CMK (cell line): Measurements from ENCODE around the gene ATG7.

ENCODE experiments used
- DNase-seq: peaks from one replicate; pipeline ENCODE4 v3.0.0-alpha.2; 2010; ENCODE audit warnings: low read depth

The ATG7 gene, protein sequence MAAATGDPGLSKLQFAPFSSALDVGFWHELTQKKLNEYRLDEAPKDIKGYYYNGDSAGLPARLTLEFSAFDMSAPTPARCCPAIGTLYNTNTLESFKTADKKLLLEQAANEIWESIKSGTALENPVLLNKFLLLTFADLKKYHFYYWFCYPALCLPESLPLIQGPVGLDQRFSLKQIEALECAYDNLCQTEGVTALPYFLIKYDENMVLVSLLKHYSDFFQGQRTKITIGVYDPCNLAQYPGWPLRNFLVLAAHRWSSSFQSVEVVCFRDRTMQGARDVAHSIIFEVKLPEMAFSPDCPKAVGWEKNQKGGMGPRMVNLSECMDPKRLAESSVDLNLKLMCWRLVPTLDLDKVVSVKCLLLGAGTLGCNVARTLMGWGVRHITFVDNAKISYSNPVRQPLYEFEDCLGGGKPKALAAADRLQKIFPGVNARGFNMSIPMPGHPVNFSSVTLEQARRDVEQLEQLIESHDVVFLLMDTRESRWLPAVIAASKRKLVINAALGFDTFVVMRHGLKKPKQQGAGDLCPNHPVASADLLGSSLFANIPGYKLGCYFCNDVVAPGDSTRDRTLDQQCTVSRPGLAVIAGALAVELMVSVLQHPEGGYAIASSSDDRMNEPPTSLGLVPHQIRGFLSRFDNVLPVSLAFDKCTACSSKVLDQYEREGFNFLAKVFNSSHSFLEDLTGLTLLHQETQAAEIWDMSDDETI

DNA sequence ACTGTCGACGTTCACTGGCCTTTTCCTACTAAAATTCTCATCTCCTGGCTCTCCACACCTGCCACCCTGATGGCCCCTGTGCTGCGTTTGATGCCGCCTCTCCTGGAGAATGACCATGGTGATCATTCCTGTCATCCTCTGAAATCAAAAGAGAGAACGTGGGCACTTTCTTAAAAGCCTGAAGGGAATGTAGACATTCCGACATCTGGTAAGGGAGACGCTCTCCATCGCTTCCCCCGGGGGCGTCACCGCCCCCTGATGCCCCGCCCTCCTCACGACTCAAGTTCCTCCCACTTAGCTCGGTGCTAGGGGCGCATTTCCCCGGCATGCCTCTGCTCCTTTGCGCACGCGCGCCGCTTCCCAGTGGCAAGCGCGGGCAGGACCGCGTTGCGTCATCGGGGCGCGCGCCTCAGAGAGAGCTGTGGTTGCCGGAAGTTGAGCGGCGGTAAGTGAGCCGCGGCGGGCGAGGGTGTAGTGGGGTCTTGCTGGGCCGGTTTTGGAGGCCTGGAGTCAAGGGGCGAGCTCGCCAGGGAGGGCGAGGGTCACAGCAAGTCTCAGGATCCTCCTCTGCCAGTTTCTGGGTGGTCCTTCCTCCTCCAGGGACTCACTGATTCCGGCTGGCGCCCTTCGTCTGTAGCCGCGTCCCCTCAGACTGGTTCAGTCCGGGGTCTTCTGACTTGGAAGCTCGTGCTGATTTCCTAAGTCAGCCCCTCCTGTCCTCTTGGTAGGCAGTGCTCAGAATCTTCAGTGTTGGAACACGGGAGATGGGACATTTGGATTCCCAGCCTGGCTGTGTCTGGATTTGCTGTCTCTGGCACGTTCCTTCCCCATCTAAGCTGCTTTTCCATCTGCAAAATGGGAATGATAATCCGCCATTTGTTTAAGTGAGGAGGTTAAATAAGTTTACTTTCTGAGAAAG, at the start of gene ATG7:
Gene ATG7, plus strand, starts transcription at position 412 of the 919 bp plus-strand sequence. CDS start 26,299 bp downstream, outside the sequence.
- peak; percentile 91 for DNase-seq

DNA sequence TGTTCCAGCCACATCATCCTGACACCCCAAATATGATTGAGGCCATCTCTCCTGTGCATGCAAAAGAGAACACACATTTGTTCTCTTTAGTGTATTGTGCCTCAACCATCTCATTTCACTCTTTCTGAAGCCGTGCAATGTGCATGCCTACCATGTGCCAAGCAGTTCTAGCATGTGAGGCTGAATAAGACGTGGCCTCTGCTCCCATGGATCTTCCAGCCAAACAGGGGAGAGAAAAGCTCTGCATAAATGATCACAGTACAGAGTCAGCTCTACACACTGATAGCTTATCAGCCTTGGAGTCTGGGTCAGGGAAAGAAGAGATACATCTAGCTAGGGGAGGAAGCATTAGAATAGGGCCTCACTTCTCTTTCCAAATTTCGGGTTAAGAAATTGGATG, 48.2 kb upstream of the ATG7 start:
- no peak for DNase-seq

DNA sequence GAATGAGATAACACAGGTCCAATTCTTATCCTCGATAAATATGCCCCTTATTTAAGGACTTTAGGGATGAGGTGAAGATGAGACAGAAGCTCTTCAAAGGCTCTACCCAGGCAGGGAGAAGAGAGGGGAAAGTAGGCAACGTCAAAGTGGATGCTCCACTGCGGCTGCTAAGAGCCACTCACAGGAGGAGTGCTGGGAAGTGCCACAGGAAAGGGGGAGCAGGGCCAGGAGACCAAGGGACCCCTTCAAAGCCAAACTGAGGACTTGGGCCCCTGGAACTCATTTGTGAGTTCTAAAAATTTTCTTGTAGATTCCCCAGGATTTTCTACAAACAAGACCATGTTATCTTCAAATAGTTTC, 47.3 kb upstream of the ATG7 start:
- no peak for DNase-seq

DNA sequence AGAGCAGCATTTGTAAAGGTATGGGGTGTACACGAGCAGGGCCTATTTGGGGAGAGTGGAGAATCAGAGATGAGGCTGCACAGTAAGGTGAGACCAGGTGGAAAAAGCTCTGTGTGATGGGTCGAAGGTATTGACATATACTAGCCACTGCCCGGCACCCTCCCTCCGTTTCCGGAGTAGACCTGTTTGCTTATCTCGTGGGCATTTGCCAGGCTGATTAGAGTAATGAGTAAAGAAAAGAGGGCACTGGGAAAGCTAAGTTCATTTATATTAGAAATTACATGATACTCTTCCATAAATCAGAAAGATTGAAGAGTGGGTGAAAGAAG, 46.2 kb upstream of the ATG7 start:
- DNase-seq: no peak

DNA sequence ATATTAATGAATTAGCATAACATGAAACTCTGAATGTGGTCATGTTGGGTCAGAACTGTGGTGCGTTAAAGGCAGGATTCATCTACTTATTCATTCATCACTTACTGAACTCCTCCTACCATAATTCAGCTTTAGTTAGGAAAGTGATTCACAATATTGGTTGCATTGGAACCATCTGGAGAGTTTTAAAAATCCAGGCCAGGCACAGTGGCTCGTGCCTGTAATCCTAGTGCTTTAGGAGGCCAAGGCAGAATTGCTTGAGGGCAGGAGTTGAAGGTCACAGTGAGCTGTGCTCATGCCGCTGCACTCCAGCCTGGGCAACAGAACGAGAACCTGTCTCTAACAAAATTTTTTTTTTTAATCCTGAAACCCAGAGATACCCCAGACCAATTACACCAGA, 44.2 kb upstream of the ATG7 start:
- DNase-seq: no peak

DNA sequence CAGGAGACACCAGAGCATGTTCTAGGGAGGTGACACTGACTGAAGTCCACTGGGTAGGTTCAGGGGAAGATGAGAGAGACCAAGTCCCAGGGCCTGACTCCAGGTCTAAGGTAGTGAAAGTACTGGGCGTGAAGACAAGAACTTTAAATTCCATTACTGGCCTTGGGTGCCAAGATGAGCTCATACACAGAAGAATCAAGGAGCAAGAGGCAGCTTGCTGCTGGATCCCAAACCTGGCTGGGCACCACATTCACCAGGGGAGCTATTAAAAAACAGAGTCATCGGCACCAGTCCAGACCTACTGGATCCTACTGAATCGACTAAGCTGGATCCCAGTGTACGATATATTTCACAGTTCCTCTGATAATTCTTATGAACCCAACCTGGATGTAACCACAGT, 42.1 kb upstream of the ATG7 start:
- DNase-seq: no peak

DNA sequence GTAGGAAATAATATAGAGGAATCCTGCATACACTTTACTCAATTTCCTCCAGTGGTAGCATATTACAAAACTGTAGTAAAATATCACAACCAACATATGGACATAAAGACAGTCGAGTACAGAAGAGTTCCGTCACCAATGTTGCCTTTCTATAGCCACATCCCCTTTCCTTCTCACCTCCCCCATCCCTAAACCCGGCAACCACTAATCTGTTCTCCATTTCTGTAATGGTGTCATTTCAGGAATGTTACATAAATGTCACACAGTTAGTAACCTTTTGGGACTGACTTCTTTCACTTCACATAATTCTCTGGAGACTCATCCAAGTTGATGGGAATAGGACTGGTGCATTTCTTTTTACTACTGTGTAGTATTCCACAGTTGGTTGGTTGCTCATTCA, 41.4 kb upstream of the ATG7 start:
- no peak for DNase-seq

DNA sequence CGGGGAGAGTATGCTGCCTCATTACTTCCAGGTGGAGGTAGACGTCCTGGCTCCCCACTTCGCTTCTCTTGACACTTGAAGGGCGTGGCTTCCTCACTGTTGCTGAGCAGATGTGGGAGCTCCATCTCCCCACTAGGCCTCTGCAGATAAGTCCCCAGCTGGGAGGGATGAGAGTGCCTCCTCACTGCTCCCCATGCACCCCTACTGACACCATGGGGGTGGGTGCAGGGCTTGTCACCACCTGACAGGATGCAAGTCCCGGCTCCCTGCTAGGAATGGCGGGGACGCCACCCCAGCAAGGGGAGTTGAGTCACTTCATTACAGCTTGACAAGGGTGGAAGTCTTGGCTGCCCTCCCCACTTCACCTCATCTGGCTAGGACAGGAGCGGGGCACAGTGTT, 36.8 kb upstream of the ATG7 start:
- no peak for DNase-seq

DNA sequence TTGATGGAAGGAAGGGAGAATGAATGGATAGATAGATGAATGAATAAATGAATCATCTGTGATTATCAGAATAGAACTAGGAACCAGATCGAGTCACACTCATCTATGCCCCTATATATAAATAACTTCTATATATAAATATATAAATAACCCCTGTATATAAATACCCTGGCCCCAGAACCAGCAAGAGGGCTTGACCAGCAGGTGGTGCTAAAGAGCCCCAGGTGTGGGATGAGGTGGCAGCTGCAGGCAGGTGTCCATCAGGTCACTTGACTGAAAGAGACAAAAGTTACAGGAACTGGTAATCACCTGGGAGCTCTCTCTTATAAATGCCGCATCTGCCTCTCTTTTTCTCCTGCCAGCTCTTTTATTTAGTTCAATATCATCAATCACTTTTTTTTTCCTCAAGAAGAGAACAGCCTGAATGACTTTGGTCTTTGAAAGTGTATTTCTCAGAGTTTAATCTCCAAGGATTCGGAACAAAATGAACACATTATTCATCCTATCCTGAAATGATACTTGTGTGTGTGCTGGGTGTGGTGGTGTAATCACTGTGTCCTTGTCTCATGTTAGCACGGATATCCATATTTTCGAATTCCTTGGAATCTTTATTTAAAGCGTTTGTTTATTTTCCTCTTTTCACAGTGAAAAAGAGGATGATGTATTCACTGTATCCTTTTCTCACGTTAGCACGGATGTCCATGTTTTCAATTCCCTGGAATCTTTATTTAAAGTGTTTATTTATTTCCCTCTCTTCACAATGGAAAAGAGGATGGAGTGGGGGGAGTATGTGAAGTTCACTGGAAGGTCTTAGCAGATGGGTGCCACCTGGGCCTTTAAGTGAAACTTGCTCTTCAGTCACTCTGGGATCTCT, 35.4 kb upstream of the ATG7 start:
- DNase-seq: no peak

DNA sequence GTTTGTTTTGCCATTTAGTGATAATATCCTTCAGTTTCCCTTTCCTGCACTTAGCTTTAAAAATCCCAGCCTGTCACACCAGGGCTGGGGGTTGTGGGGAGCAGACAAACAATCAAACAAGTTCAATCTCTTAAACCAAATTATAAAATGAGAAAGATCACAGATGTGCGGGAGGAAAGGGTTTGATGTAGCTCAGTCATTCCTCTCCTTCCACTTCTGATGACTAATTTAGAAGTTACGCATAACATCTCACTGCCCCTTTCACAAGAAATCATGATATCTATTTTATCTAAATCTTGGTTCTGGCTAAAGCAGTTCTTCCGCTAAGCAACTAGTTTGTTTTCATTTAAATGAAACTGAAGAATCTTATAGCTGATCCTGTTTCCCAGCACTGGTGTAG, 34.1 kb upstream of the ATG7 start:
- no peak for DNase-seq

DNA sequence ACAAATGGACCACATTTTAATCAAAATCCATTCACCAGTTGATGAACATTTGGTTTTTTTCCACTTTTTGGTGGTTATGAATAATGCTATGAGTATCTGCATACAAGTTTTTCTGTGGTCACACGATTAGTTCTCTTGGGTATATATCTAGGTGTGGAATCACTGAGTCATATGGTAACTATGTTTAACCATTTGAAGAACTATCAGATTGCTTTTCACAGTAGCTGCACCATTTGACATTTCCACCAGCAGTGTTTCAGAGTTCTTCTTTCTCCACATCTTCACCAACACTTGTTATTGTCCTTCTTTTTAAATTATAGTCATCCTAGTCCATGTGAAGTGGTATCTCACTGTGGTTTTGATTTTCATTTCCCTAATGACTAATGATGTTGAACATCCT, 33.3 kb upstream of the ATG7 start:
- no peak for DNase-seq

DNA sequence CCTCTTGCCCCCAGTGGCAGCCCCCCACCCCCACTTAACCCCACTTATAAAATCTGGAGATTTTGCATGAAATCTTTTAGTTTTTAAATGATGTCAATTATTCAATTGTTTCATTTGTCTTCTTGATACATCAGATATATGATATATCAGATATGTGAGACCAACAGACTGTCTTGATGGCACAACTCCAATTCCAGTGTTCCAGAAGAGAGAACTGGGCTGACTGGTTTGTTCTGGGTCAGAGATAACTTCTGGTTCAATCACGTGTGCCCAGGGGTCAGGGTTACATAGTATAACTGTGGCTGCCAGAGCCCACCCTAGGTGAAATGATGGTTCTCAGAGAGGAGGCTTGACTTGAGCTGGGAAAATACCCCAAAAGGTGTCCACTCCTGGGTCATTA, 32.4 kb upstream of the ATG7 start:
- DNase-seq: no peak

DNA sequence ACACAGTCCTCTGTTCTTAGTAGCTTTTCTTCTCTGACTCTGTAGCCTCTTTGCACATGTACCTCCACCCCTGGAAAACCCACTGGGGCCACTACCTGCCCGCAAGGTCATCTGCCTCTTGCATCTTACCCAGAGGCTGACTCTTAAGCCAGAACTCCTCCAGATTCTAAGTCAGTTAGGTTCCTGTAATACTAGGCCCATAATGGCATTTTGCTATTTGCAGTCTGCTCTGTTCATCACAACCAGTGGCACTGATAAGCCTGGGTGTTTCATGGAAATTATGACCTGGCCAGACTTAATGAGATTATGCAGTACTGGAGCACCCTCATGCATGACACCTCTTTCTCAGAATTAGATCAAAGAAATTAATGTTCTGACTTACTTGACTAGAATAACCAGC, 31.7 kb upstream of the ATG7 start:
- DNase-seq: no peak

DNA sequence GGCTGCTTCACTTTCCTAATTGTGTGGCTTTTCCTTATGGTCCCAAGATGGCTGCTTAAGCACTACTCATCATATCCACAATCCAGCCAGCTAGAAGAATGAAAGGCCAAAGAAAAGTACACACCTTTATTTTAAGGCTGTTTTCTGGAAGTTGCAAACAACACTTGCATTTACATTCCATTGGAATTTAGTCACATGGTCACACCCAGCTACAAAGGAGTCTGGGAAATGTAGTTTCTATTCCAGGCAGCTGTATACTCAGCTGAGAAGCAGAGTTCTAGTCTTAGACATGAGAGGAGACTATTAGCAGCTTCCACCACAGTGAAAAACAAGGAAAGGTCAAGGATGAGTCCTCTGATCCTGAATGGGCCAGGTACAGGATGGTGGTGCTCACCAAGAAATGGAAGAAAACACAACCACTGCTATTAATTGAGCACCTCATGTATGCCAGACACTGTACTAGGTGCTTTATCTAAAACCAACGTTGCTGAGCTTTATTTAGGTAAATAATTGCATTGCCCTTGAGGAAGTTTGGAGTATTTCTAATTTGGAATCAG, 28.0 kb upstream of the ATG7 start:
- no peak for DNase-seq

DNA sequence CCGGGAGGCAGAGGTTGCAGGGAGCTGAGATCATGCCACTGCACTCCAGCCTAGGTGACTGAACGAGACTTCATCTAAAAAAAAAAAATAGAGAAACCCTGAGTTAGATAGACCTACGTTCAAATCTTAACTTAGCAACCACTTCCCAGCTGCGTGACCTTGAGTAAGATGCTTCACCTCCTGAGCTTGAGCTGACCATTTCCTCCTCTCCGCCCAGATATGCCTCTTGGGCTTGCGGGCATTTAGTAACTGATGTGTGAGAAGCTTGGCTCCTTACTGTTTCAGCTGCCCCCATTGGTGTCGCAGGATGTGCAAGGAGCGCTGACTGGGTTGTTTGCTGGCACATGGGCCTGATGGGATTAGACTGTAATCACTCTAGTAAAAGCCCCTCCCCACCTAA, 26.9 kb upstream of the ATG7 start:
- no peak for DNase-seq

DNA sequence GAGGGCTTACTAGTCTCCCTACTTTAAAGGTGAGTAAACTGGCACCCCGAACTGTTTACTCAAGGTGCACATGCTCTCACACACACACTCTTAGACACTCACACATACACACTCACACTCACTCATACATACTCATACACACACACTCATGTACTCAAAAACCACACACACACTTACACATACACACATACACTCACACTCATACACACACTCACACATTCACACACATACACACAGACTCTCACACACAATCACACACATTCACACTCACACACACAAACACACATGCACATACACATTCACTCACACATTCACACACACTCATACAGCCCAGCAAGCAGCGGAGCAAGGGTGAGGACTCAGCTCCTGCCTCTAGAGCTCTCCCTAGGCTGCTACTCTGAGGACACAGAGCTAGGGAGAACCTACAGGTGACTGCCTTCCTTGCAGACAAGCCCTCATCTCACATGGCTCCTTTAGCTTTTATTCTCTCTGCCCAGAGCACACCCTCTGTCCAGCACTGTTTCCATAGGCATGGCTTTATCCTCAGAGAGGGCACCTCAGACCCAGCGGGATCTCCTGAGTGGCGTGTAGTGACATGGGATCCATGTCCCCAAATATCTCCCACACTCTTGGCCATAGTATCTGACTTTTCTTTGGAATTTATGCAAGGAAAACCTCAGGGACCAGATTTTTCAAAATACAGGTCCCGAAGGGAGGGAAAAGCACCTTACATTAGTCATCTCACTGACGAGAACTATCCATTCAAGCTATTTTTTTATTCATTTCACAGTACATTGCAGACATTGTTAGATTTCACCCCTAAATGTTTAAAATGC, 26.2 kb upstream of the ATG7 start:
- DNase-seq: no peak

DNA sequence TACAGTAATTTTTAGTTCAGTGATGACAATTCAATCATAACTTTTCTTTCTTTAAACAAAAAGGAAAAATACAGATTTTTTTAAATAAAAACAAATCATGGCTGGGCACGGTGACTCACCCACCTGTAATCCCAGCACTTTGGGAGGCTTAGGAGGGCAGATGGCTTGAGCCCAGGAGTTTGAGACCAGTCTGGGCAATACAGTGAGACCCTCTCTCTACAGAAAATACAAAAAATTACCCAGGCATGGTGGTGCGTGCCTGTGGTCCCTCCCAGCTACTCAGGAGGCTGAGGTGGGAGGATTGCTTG, 25.6 kb upstream of the ATG7 start:
- DNase-seq: no peak

DNA sequence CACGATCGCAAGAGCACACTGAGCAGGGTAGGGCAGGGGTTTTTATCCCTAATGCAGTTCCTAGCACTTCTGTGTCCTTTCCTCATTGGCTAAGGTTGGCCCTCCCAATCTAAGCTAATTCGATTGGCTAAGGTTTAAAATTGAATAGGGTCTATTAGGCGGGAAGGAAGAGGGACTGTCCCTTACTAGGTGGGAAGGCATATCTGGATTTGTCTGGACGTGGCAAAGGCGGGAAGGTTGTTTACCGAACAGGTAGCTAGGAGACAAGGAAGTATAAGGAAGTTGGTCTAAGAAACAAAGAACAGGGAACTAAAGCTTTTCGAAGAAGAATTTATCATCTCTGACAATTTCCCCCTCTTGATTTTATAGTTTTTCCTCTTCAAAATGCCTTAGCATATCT, 24.8 kb upstream of the ATG7 start:
- DNase-seq: no peak

DNA sequence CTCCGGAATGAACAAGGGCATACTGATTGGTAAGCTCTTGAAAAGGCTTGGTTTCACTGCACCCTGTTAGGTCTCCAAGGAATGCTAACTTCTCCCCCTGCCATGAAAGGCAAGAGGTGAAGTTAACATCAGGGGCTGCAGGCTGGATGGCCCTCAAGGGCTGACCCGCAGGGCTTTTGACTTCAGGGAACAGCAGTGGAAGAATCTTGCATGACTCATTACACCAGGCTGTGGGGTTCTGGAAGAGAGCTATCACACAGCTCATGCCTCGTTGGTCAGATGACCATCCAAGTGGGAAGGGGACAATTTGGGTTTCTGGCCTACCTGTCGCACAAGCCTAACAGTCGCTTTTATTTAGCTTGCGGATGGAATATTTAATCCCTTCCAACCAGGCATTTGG, 23.6 kb upstream of the ATG7 start:
- no peak for DNase-seq

DNA sequence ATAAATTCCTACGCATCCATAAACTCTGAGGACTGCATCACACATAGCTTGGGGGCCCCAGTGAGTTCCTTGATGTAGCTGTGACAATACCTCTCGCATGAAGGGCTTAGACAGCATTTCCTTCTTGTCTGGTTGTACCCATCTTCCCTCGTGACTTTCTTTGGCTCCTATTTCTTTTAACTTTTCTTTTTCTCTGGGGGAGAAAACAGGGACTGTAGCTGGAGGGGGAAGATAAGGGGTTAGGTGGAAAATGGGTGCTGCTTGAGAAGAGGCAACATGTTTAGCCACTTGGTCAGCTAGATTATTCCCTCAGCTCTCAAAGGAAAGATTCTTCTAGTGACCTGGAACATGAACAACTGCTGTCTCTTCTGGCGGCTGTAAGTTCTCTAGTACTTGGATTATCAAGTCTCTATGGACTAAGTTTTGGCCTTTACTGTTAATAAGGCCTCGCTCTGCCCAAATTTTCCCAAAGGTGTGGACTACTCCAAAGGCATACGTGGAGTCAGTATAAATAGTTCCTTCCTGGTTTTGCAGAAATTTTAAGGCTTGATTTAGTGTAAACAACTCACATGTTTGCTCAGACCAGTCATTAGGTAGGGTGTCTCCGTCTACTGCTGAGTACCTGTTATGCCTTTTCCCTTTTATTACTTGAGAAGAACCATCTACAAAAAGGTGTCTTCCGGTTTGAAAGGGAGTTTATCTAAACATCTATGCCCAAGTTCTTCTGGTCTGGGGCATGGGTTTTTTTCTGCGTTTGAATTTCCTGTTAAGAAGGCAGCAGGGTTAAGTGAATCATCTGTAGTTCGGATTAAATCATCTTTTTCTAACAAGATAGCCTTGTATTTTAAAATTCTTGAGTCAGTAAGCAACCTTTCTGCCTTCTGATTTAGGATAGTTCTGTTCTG, 21.0 kb upstream of the ATG7 start:
- no peak for DNase-seq
